HFF-Myc (cell line): ENCODE data around the gene ETS2.
A peak's percentile ranks its signal among the peaks of the same experiment; 100 is the strongest.

Experiments used
- DNase-seq: peaks from one replicate; pipeline ENCODE4 v3.0.0-alpha.2; 2011; ENCODE audit warnings: low read depth; ENCODE audit errors: extremely low read depth
- H3K4me3 ChIP-seq: replicated peaks from 2 replicates; pipeline ENCODE4 v1.5.1; 2011; ENCODE audit warnings: low read depth, mild to moderate bottlenecking, control low read depth, low read length
- CTCF ChIP-seq: IDR thresholded peaks from 2 replicates; pipeline ENCODE4 v1.5.1; 2012; ENCODE audit warnings: mild to moderate bottlenecking, low read depth, low read length, control low read depth; ENCODE audit errors: missing control alignments

ETS2 gene

DNA sequence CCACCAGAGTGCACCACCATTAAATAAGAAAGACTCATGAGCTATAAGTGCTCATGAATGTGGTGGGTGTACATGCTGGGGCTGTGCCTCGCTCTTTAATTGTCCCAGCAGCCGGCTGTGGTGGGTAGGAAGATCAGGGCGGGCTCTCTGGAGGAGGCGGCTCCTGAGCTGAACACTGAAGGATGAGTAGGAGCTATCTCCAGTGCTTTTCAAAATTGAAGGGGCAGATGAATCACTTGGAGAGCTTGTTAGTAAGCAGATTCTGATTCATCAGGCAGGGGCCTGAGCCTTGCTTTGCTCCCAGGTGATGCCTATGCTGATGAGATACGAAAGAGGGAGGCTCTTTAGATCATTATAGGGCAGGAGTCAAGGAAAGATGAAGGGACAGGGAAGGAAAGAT, 54.1 kb downstream of the ETS2 start:
- TF ChIP-seq CTCF, result no peak
- DNase-seq, result no peak
- H3K4me3 ChIP-seq, result no peak overlapping the region

DNA sequence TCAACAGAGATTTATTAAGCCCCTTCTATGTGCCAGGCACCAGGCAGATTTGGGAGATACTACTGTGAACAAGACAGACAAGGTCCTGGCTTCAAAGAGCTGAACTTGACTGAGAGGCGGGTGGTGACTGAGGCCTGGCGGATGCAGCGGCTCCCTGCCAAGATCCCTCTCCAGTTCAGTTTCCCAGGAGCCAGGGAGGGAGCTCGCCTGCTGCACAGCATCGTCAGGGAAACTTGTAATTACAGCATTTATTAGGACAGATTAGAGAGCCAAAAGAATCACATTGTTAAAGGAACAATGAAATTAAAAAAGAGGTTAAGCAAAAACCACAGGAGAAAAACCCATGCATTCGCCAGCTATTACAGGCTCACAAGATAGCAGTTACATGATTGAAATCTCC, 55.3 kb downstream of the ETS2 start:
- no peak for TF ChIP-seq CTCF
- DNase-seq, result no peak
- H3K4me3 ChIP-seq, result no peak overlapping the region

GRCh38 chr21:38861989-38862683, 56.4 kb downstream of the ETS2 start:
- TF ChIP-seq CTCF, result no peak
- H3K4me3 ChIP-seq, result no peak overlapping the region
- peak; percentile 42 for DNase-seq

DNA sequence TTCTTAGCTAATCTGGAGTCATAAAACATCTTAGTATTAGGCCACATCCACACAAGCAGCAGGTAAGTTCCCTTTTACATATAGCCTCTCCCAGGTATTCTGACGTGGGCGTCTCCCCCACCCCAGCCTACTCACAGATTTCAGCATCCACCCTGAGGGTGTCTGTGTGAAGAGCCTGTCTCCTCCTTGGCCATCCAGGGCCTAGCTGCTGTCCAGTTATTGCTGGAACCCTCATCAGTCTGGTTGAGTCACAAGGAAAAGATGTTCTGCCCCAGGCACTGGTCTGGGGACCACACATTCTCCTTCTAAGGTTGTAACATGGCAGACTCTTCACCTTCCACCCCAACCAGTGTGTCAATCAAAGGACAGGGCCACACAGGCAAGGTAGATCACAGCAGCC, 57.6 kb downstream of the ETS2 start:
- no peak for TF ChIP-seq CTCF
- H3K4me3 ChIP-seq, result no peak overlapping the region
- no peak for DNase-seq

DNA sequence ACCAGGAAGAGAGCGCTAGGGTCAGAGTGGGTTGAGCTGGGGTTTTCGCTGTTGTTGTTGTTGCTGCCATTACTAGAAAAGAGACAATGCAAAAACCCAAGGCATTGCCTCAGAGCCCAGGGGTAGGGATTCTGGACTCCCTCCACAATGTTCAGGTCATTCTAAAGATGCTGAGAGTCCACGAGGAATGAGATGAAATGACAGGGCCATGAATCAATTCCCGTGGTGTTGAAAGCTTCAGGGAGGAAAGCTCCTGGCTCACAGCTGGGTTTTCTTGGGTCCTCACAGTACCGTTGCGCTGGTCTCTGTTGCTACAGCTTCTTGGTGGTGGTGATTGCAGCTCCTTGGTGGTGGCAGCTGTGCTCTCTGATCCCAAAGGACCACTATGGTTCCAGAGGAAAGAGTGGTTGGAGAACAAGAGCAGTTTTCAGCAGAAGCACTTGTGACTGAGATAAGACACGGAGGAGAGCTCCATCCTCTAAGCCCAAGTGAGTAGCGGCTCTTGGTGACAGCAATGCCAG, 58.2 kb downstream of the ETS2 start:
- TF ChIP-seq CTCF, result no peak
- no peak overlapping the region for H3K4me3 ChIP-seq
- no peak for DNase-seq

DNA sequence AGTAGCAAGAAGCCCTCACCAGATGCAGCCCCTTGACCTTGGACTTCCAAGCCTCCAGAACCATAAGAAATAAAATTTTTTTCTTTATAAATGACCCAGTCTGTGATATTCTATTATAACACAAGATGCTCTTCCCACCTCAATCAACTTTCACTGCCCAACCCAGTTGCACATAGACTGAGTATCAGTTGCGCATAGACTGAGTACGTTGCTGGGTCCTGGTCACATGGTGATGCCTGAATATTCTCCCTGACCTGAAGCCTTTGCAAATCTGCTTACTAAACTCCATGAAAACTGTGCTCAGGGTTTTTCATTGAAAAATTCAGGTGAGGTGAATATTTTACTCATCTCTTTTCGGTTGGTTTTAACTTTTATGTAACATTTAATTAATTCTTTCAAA, 59.2 kb downstream of the ETS2 start:
- DNase-seq, result no peak
- TF ChIP-seq CTCF, result no peak
- no peak overlapping the region for H3K4me3 ChIP-seq

DNA sequence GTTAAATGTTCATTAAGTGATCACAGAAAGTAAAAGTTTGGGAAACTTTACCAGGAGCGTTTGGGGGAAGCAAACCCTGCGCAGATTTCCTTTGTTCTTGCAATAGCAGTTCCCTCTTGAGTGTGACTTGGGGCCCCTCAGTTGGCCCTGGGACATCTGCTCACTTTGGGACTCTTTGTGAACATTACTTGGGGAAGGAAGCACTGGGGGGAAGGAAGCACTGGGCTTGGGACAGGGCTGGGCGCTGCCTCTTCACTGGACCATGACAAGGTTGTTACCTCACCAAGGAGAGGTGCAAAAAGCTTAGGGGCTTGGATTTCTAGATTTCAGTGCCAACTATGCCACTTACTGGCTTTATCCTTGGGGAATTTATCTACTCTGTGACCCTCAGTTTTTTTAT, 63.5 kb downstream of the ETS2 start:
- DNase-seq, result no peak
- H3K4me3 ChIP-seq, result no peak overlapping the region
- no peak for TF ChIP-seq CTCF
